Epithelial cell of proximal tubule (primary cell): ENCODE data around the gene ARRDC4. TPM values are rescaled to one million over a fixed set of nuclear protein-coding genes. Genes with fewer than 3 reads are reported as not detected.
"Not testable (repeated sequence)": the region's sequence is repeated elsewhere in the genome, so short reads cannot be mapped to it uniquely, and the experiment has no call there.

ENCODE experiments used
- DNase-seq: peaks from one replicate; pipeline ENCODE4 v3.0.0-alpha.2; 2011; ENCODE audit warnings: low read depth
- H3K4me3 ChIP-seq: 2 replicates; pipeline ENCODE4 v1.5.1; 2011; ENCODE audit warnings: low read depth, mild to moderate bottlenecking, low read length
- CTCF ChIP-seq: conservative IDR thresholded peaks from 2 replicates; pipeline ENCODE4 v1.5.1; 2012; ENCODE audit warnings: low read depth, mild to moderate bottlenecking, low read length
- total RNA-seq: library from RNA; depleted of rRNA; stranded (reverse); fragments of >200 nt; gene quantifications from 2 replicates; pipeline ENCODE4 v1.2.3, GENCODE V29; 2015

The ARRDC4 gene
- total RNA-seq, 1 donor from 2014 or later, result 18.3 TPM

- no peak overlapping the region for H3K4me3 ChIP-seq
- no peak for DNase-seq
- no peak for TF ChIP-seq CTCF
These were observed 21.3 kb downstream of the ARRDC4 start for GRCh38 chr15:97981758-97982157.

- DNase-seq, result no peak
- H3K4me3 ChIP-seq, result no peak overlapping the region
- TF ChIP-seq CTCF, result no peak
These were observed 23.7 kb downstream of the ARRDC4 start for GRCh38 chr15:97984157-97984556.

- DNase-seq, H3K4me3 ChIP-seq: not testable (repeated sequence)
These were observed 25.5 kb downstream of the ARRDC4 start for GRCh38 chr15:97985979-97986378.

GRCh38 chr15:97986781-97987180 lies 26.3 kb downstream of the ARRDC4 start:
- TF ChIP-seq CTCF, result no peak
- H3K4me3 ChIP-seq, result no peak overlapping the region
- DNase-seq, result no peak

GRCh38 chr15:97989299-97989698 lies 28.8 kb downstream of the ARRDC4 start:
- no peak for TF ChIP-seq CTCF
- no peak for DNase-seq
- H3K4me3 ChIP-seq, result no peak overlapping the region

- no peak for DNase-seq
- no peak for TF ChIP-seq CTCF
- no peak overlapping the region for H3K4me3 ChIP-seq
These were observed 31.6 kb downstream of the ARRDC4 start for GRCh38 chr15:97991972-97992541.

GRCh38 chr15:97992823-97993222 lies 32.3 kb downstream of the ARRDC4 start:
- H3K4me3 ChIP-seq, result no peak overlapping the region
- DNase-seq, result no peak

More at GRCh38 chr15:97992823-97993222, 32.3 kb downstream of the ARRDC4 start:
- TF ChIP-seq CTCF, result no peak
